ENCODE results near the gene KCNJ16.

The KCNJ16 gene

DNA sequence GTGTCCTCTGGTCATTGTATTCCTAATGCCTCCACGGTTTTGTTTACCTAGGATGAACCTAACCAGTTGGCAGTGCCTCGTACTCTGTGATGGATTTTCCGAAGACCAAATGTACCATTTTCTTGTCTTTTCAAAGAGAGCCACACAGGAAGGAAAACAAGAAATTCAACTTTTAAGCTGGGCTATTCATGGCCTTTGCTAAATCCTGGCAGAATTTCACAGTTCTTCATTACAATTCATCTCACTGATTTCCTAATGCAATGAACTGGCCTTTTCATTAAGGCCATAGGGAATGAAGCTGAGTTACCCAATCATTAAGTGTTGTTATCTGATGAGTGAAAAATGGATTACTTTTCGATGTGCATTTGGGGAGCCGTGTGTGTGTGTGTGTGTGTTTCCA, 7.9 kb upstream of the KCNJ16 start:
- TF ChIP-seq, protein P1, sequence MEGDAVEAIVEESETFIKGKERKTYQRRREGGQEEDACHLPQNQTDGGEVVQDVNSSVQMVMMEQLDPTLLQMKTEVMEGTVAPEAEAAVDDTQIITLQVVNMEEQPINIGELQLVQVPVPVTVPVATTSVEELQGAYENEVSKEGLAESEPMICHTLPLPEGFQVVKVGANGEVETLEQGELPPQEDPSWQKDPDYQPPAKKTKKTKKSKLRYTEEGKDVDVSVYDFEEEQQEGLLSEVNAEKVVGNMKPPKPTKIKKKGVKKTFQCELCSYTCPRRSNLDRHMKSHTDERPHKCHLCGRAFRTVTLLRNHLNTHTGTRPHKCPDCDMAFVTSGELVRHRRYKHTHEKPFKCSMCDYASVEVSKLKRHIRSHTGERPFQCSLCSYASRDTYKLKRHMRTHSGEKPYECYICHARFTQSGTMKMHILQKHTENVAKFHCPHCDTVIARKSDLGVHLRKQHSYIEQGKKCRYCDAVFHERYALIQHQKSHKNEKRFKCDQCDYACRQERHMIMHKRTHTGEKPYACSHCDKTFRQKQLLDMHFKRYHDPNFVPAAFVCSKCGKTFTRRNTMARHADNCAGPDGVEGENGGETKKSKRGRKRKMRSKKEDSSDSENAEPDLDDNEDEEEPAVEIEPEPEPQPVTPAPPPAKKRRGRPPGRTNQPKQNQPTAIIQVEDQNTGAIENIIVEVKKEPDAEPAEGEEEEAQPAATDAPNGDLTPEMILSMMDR (IDR thresholded peaks at IDR 0.05; ENCODE audit: control insufficient read depth, extremely low read depth, insufficient read depth), result no peak
- no peak for DNase-seq (ENCODE audit: low read depth)
- H3K4me3 ChIP-seq (ENCODE audit: low read depth, low read length), result no peak overlapping the region

DNA sequence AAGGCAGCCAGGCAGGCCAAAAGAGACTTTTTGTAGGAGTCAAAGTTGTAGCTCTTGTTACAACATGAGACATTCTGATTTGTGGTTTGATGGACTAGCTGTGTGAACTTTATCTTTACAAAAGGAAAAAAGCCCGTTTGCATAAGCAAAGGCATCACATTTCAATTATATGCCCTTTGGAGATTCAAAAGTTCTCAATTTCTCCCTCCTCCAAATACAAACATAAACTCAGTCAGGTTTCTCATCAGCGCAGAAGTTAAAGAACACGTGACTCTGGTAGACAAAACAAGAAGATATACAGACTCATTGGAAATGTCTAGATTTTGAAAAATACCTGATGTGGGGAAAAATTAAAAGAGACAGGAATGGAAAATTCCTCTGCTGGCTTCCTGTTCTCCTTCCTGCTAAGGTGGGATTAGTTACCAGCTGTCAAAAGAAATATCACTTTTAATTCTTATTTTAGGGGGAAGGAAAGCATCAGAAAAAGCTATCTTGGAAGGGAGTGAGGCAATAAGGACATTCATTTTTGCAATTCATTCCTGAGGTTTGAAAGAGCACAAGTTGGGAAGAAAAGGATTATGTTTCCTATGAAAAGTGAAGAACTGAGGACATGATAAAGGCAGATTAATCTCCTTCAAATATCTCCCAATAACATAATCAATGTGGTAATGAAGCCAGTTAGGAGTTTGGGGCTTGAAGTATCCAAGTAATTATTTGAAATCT, 4.6 kb upstream of the KCNJ16 start:
- no peak for DNase-seq (ENCODE audit: low read depth)
- TF ChIP-seq, protein P1 (IDR thresholded peaks at IDR 0.05; ENCODE audit: control insufficient read depth, extremely low read depth, insufficient read depth), result no peak
- no peak overlapping the region for H3K4me3 ChIP-seq (ENCODE audit: low read depth, low read length)

DNA sequence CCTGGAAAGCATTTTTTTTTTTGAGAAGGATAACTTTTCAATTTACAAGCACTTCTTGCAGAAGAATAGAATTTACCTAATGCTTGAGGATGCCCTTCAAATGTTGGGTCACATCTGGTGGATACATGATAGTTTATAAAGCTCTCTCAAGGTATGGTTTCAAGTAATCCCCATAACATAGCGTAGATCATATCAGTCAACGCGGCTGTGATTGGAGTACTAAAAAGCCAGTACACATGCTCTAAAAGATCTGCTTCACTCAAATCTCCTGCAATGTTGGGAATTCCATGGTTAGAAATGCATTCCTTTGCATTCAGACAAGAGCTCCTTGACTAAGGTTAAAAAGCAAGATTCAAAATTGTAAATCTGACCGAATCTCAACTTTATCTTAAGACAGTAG, 3.9 kb upstream of the KCNJ16 start:
- no peak overlapping the region for H3K4me3 ChIP-seq (ENCODE audit: low read depth, low read length)
- TF ChIP-seq, protein P1 (IDR thresholded peaks at IDR 0.05; ENCODE audit: control insufficient read depth, extremely low read depth, insufficient read depth), result no peak
- DNase-seq (ENCODE audit: low read depth), result no peak

DNA sequence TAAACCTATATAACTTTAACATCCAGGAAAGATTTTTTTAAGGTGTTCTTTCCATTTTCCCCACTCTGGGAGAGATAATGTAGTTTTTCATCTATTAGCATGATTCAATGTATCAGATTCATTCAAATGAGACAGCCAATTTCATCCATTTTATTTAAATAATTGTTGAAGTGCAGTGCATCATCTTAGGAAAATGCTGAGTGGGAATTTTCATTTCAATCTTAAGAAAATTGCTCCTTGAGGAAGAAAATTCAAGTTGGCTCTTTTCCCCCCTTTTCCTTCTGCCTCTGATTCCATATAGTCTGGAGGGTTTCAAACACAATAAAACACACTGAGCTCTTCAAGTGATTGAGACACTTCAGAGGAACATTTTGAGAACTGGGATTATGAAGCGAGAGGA, 3.4 kb upstream of the KCNJ16 start:
- DNase-seq (ENCODE audit: low read depth), result no peak
- TF ChIP-seq, protein P1 (IDR thresholded peaks at IDR 0.05; ENCODE audit: control insufficient read depth, extremely low read depth, insufficient read depth), result no peak

DNA sequence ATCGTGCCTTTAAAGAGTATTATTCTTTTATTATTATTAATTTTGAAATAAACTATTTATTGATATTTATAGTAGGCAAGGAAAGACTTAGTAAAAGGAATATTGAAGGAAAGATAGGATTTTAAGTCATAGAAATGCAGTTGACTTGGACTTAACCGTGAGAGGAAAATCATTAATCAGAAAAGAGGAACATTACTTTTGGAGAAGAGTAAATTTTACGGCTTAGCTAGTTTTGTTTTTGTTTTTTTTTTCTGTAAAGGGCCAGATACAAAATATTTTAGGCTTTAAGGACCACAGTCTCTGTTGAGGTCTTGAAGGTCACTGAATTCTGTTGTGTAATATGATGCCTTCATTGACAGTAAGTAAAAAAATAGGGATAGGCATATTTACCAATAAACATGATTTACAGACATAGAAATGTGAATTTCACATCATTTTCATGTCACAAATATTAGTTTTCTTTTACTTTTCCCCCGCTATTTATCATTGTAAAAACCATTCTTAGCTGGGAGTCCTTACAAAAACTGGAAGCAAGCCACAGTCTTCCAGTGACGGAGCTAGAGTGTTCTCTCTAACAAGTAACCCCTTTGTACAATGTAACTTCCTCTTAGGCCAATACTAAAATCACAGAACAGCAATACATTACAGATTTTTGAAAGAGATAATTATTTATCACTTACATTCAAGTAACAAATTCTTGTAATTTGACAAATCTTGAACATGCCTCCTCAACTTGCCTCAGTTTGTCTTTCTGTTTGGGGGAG, 2.3 kb upstream of the KCNJ16 start:
- no peak for DNase-seq (ENCODE audit: low read depth)
- TF ChIP-seq, protein P1 (IDR thresholded peaks at IDR 0.05; ENCODE audit: control insufficient read depth, extremely low read depth, insufficient read depth), result no peak
- H3K4me3 ChIP-seq (ENCODE audit: low read depth, low read length), result no peak overlapping the region

More for the DNA sequence above, 3.4 kb upstream of the KCNJ16 start:
- no peak overlapping the region for H3K4me3 ChIP-seq (ENCODE audit: low read depth, low read length)

DNA sequence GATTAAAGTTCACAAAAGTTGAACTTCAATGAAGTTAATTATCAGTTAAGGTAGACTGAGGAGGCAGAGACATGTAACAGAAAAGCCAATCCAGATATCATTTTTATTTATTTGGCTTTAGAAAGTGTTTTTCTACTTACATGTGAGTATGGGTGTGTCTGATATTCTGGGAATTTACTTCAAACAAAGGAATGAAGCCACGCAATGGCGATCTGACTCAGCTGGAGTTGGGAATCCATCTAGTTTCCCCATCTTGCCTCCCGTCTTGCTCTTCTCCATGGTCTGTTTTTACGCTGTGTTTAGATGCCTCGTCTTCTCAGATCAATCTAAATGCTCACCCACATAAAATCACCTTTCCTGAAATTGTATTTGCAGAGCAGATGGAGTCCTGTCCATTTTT, 1.7 kb upstream of the KCNJ16 start:
- DNase-seq (ENCODE audit: low read depth), result no peak
- TF ChIP-seq, protein P1 (IDR thresholded peaks at IDR 0.05; ENCODE audit: control insufficient read depth, extremely low read depth, insufficient read depth), result no peak
- no peak overlapping the region for H3K4me3 ChIP-seq (ENCODE audit: low read depth, low read length)

Measured in LNCaP clone FGC (cell line).